ENCODE measurements around the gene LAMB4. TPM values are rescaled to one million over a fixed set of nuclear protein-coding genes. Genes with fewer than 3 reads are reported as not detected.

Gene LAMB4
- total RNA-seq, 1 donor from 2014 or later = 3.1 TPM

- peak; percentile 57 for DNase-seq
Observed at GRCh38 chr7:108078211-108078673, 51.9 kb downstream of the LAMB4 start.

GRCh38 chr7:108077709-108078108 is 52.5 kb downstream of the LAMB4 start:
- DNase-seq = peak; percentile 65

DNA sequence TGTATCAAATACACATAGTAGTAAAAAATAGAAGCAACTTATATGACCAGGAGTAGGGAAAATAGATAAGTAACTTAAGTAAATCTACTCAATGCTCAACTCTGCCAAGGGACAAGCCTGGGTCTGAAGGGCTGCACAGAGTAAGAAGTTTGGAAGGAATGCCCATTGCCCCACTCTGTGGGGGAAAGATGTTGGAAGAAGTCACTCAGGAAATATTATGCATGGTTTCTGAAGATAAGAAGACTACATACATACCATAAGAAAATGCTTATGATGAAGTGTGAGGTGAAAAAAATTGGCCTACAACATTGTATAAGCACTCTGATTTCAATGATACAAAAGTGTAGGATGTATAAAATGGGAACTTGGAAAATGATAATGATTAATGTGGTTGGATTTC is 54.0 kb downstream of the LAMB4 start:
- no peak for DNase-seq

GRCh38 chr7:108073305-108074070 is 56.7 kb downstream of the LAMB4 start:
- DNase-seq = peak; percentile 55

DNA sequence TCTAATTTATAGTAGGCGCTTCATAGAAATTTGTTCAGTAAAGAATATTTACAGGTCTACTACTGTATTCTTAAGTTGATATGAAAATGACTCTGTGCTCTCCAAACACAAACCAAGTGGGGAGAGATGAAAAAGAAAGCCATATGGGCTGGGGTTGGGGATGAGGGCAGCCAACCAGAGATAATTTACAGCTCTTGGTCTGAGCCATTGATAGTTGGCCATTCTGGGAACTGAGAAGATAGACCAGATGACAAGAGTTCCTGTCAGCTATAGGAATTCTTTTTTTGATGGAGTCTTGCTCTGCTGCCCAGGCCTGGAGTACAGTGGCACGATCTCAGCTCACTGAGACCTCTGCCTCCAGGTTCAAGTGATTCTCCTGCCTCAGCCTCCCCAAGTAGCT is 57.4 kb downstream of the LAMB4 start:
- DNase-seq = no peak

GRCh38 chr7:108072116-108072515 is 58.0 kb downstream of the LAMB4 start:
- no peak for DNase-seq

DNA sequence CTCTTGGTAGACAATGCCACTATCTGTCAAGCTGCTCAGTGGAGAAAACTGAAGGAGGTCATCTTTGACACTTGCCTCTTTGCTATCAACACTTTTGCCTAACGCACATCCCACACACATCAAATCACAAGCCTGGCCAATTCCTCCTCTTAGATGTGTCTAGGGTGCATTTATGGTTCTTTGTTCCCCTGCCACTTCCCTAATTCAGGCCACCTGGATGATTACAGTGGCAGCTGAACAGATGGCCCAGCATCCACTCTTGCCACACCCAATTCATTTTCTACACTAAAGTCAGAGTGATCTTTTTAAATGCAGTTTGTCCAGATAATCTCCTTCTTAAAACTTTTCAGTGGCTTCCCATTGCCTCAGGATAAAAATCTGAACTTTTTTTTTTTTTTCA is 58.6 kb downstream of the LAMB4 start:
- DNase-seq = peak; percentile 62

DNA sequence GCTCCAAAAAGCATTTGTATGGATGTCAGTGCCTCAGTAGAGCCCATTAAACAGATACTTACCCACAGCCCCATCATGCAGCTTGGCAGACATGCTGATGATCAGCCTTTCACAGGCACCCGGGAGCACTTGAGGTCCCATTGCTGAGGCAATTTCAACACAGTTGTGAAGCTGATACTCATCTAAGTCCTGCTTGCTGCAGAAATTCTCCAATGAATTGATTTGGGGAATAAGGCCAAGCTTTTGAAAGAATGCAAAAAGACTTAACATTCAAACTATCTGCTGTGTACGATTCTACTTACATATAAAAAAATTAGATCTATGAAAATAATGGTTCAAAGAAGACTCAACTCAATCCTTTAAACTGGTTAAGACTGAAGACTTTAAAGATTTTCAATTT is 60.5 kb downstream of the LAMB4 start:
- no peak for DNase-seq

DNA sequence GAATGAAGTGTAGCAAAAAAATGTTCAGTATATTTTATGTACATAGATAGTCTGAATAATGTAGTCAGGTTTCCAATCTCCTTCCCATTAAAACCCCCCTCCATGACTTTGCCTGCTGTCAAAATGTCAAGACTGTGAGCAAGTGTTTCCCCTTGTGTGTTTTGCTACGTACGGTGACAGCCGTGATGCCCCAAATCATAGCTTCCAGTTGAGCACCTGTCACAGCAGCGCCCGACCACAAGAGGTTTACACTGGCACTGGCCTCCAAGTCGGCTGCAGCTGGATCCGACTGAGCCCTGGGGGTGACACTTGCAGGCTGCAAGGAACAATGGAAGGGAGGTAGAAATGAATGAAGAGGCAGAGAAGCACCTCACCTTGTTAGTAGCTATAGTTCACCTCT is 62.3 kb downstream of the LAMB4 start:
- peak; percentile 45 for DNase-seq

DNA sequence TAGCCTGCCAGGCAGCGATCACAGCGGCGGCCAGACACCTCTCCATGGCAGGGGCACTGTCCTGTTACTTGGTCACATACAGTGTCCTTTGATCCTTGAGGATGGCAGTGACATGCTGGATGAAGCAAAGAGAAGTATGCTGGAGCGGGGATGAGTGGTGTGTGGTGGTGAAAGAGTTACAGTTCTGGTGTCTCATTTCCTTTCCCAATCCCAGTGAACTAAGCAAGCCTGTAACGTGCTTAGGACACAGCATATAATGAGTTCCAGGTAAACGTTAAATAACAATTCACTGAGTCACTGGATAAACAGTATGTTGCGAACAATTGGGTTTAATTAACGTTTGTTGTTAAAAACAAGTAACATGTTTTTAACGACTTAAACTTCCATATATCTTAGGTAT is 63.7 kb downstream of the LAMB4 start:
- no peak for DNase-seq

GRCh38 chr7:108063520-108063933 is 66.6 kb downstream of the LAMB4 start:
- DNase-seq = no peak

GRCh38 chr7:108062250-108063014 is 67.7 kb downstream of the LAMB4 start:
- no peak for DNase-seq

DNA sequence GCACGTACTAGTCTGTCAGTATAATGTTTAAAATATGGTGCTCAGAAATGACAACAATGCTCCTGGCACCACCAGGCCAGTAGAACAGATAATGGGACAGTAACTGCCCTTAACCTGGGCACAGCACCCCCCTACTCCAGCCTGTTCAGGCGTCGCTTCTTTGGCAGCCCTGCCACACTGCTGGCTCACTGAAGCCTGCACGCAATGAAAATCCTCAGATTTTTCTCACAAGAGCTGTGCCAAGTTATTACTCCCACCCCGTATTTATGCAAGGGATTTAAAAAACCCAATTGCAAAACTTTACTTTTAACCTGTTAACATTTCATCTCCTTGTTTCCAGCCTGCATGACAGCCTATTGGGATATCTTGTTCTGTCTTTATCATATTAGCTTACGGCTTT is 70.6 kb downstream of the LAMB4 start:
- peak; percentile 84 for DNase-seq

DNA sequence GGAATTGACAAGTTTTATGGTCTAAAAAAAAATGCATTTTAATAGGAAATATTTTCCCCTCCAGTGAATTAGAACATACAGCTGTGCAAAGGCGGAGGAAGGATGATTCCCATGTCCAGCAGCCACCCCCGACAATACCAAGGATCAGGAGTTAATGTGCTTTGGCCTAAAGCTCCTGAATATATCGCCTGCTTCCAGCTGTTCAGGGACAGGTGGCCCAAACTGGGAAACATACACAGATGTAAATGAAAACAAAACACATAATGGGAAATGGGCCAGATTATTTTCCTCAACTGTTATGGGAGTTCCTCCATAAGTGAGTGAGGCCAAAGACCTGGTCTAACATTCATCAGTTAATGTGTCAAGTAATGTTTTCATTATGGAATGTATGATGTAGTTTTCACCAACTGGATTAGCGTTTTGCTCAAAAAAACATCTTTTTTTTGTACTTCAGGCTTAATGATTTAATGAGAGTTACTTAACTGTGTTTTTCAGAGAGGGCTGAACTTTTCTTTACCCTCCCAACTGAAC is 72.1 kb downstream of the LAMB4 start:
- DNase-seq = peak; percentile 94

GRCh38 chr7:108055611-108056021 is 74.5 kb downstream of the LAMB4 start:
- DNase-seq = no peak

- DNase-seq = no peak
Observed at GRCh38 chr7:108054537-108054936, 75.6 kb downstream of the LAMB4 start.

GRCh38 chr7:108053250-108053649 is 76.9 kb downstream of the LAMB4 start:
- DNase-seq = no peak

DNA sequence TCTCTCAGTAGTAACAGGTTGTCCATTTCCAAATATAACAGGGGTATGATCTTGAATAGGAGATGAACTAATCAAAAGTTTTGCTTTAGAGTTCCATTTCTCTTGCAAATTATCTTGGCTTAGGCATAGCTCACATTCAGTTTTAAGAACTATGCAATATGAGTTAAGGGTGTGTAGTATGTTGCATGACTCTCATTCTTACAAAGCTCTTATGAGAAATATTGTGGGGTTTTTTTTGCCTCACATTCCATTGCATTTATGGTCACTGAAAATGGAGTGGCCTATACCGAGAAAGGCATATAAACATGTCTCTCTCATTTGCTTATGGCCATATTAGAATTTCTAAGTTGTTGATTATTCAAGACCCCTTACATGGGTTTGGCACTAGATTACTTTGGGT is 78.7 kb downstream of the LAMB4 start:
- no peak for DNase-seq

- DNase-seq = no peak
Observed at GRCh38 chr7:108049962-108050361, 80.2 kb downstream of the LAMB4 start.

DNA sequence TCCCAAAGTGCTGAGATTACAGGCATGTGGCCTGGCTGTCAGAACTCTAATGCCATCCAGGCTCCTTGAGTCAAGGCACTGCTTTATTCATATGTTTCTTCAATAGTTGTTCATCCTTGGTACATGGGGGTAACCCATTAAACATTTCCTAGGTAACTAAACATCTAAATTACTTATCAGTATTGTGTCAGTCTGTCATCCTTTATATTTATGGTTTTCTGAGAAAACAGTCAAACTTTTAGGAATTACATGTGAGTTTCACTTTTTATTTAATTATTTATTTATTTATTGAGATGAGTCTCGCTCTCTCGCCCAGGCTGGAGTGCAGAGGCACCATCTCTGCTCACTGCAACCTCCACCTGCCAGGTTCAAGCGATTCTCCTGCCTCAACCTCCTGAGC is 81.7 kb downstream of the LAMB4 start:
- no peak for DNase-seq

GRCh38 chr7:108046952-108047506 is 83.1 kb downstream of the LAMB4 start:
- DNase-seq = no peak

DNA sequence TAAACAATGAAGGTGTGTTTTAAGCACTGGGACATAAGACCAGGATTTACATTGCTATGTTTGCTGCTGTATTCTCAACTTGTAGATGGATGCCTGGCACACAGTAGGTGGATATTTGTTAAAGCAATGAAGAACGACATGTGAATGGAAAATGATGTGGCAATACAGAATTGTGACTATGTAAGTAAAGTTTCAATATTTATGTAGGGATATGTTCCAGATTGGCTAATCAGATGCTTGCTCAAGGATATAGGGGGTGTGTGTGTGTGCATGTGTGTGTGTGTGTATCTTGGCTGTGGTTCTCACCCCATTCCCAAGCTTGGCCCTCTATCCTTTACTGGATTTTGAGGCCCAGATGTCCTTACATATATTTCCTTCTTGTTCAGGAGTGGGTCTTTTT is 84.5 kb downstream of the LAMB4 start:
- no peak for DNase-seq

GRCh38 chr7:108045154-108045553 is 85.0 kb downstream of the LAMB4 start:
- DNase-seq = peak; percentile 58
